ENCODE measurements around the gene RNF40. TPM values are rescaled to one million over a fixed set of nuclear protein-coding genes. Genes with fewer than 3 reads are reported as not detected.

Gene RNF40
- polyA plus RNA-seq, 1 donor (not counting 4 experiments of a cell fraction or from before 2014, with no cell fraction given), result 52.7 TPM

DNA sequence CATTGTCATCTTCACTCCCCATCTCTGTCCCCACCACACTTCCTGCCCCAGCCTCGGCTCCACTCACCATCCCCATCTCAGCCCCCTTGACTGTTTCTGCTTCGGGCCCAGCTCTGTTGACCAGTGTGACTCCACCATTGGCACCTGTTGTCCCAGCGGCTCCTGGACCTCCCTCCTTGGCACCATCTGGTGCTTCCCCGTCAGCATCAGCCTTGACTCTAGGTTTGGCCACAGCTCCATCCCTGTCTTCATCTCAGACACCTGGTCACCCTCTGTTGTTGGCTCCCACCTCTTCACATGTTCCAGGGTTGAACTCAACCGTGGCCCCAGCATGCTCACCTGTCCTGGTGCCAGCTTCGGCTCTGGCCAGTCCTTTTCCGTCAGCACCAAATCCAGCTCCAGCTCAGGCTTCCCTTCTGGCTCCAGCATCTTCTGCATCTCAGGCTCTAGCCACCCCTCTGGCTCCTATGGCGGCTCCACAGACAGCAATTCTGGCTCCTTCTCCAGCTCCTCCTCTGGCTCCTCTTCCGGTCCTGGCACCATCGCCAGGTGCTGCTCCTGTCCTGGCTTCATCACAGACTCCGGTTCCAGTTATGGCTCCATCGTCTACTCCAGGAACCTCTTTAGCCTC, 38.3 kb upstream of the RNF40 start:
- no peak for FAIRE-seq

GRCh38 chr16:30724641-30725417, 37.3 kb upstream of the RNF40 start:
- Histone ChIP-seq H3K4me1 (ENCODE audit: control insufficient read depth, extremely low read depth, insufficient read depth, low read length) (no peaks in the 10 kb centered on the region), H3K27ac (ENCODE audit: control insufficient read depth, insufficient read depth, low read length) (no peak overlapping the region), H3K4me3 (ENCODE audit: control insufficient read depth in 2 of 3, extremely low read depth in 1 of 3, insufficient read depth in 2 of 3, low read depth in 1 of 3, low read length in 3 of 3) (no peak overlapping the region), H3K79me2 (ENCODE audit: control insufficient read depth, insufficient read depth, low read length) (peaks cover 39% of the 10 kb centered on the region), H3K9me1 (ENCODE audit: control insufficient read depth, extremely low read depth, insufficient read depth, low read length) (no peaks in the 10 kb centered on the region), H4K20me1 (ENCODE audit: control insufficient read depth, extremely low read depth, insufficient read depth, low read length) (no peaks in the 10 kb centered on the region), H3K36me3 (ENCODE audit: control insufficient read depth in 2 of 2, extremely low read depth in 1 of 2, insufficient read depth in 2 of 2, low read length in 2 of 2) (peaks cover 56 to 57% of the 10 kb centered on the region in 2 experiments), H3K9ac (ENCODE audit: control insufficient read depth, extremely low read depth, insufficient read depth, low read length) (no peak overlapping the region), H3K9me3 (ENCODE audit: control insufficient read depth, low read depth, low read length) (no peaks in the 10 kb centered on the region), H2AFZ (ENCODE audit: control insufficient read depth, low read length) (no peak overlapping the region), H3K4me2 (ENCODE audit: control insufficient read depth, extremely low read depth, insufficient read depth, low read depth, low read length) (no peak overlapping the region), H3K27me3 (ENCODE audit: control insufficient read depth, extremely low read depth, insufficient read depth, low read length) (no peaks in the 10 kb centered on the region)
- FAIRE-seq, result no peak
- dilution Hi-C loops (cut with MboI; ENCODE audit: extremely low pct_ligation_motif_present, low sequenced_read_pairs), result no loop called here
- DNase-seq (ENCODE audit: low read depth, low spot score), result no peak
- TF ChIP-seq, protein P1, sequence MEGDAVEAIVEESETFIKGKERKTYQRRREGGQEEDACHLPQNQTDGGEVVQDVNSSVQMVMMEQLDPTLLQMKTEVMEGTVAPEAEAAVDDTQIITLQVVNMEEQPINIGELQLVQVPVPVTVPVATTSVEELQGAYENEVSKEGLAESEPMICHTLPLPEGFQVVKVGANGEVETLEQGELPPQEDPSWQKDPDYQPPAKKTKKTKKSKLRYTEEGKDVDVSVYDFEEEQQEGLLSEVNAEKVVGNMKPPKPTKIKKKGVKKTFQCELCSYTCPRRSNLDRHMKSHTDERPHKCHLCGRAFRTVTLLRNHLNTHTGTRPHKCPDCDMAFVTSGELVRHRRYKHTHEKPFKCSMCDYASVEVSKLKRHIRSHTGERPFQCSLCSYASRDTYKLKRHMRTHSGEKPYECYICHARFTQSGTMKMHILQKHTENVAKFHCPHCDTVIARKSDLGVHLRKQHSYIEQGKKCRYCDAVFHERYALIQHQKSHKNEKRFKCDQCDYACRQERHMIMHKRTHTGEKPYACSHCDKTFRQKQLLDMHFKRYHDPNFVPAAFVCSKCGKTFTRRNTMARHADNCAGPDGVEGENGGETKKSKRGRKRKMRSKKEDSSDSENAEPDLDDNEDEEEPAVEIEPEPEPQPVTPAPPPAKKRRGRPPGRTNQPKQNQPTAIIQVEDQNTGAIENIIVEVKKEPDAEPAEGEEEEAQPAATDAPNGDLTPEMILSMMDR (optimal IDR thresholded peaks at IDR 0.05 in 1 of 3, IDR thresholded peaks at IDR 0.05 in 1 of 3, conservative IDR thresholded peaks at IDR 0.05 in 1 of 3; ENCODE audit: extremely low read depth in 1 of 3, insufficient read depth in 2 of 3, low read length in 3 of 3), result no peak
- TF ChIP-seq EZH2 (IDR thresholded peaks at IDR 0.05; ENCODE audit: low read length), result no peak

More for the DNA sequence above, 38.3 kb upstream of the RNF40 start:
- no peak overlapping the region for H3K4me3 ChIP-seq (ENCODE audit: control insufficient read depth in 2 of 3, extremely low read depth in 1 of 3, insufficient read depth in 2 of 3, low read depth in 1 of 3, low read length in 3 of 3)
- H3K9me3 ChIP-seq (ENCODE audit: control insufficient read depth, low read depth, low read length), result no peaks in the 10 kb centered on the region
- DNase-seq (ENCODE audit: low read depth, low spot score), result no peak
- no peak overlapping the region for H3K9ac ChIP-seq (ENCODE audit: control insufficient read depth, extremely low read depth, insufficient read depth, low read length)
- dilution Hi-C loops (cut with MboI; ENCODE audit: extremely low pct_ligation_motif_present, low sequenced_read_pairs), result no loop called here
- no peaks in the 10 kb centered on the region for H4K20me1 ChIP-seq (ENCODE audit: control insufficient read depth, extremely low read depth, insufficient read depth, low read length)
- H3K4me1 ChIP-seq (ENCODE audit: control insufficient read depth, extremely low read depth, insufficient read depth, low read length), result no peaks in the 10 kb centered on the region
- no peak overlapping the region for H3K27ac ChIP-seq (ENCODE audit: control insufficient read depth, insufficient read depth, low read length)
- no peaks in the 10 kb centered on the region for H3K27me3 ChIP-seq (ENCODE audit: control insufficient read depth, extremely low read depth, insufficient read depth, low read length)
- H3K36me3 ChIP-seq (ENCODE audit: control insufficient read depth in 2 of 2, extremely low read depth in 1 of 2, insufficient read depth in 2 of 2, low read length in 2 of 2), result peaks cover 54 to 55% of the 10 kb centered on the region in 2 experiments
- TF ChIP-seq, protein P1 (optimal IDR thresholded peaks at IDR 0.05 in 1 of 3, IDR thresholded peaks at IDR 0.05 in 1 of 3, conservative IDR thresholded peaks at IDR 0.05 in 1 of 3; ENCODE audit: extremely low read depth in 1 of 3, insufficient read depth in 2 of 3, low read length in 3 of 3), result no peak
- TF ChIP-seq EZH2 (IDR thresholded peaks at IDR 0.05; ENCODE audit: low read length), result no peak
- H3K4me2 ChIP-seq (ENCODE audit: control insufficient read depth, extremely low read depth, insufficient read depth, low read depth, low read length), result no peak overlapping the region
- H2AFZ ChIP-seq (ENCODE audit: control insufficient read depth, low read length), result no peak overlapping the region
- peaks cover 45% of the 10 kb centered on the region for H3K79me2 ChIP-seq (ENCODE audit: control insufficient read depth, insufficient read depth, low read length)
- no peaks in the 10 kb centered on the region for H3K9me1 ChIP-seq (ENCODE audit: control insufficient read depth, extremely low read depth, insufficient read depth, low read length)

Data from keratinocyte (primary cell).